ENCODE data around the gene TBC1D2.

- TF ChIP-seq USF2 (CRISPR knock-in tag; IDR thresholded peaks at IDR 0.05) (no peak), JUN (CRISPR knock-in tag; IDR thresholded peaks at IDR 0.05) (no peak), ZBTB21 (CRISPR knock-in tag; IDR thresholded peaks at IDR 0.05; ENCODE audit: borderline replicate concordance) (no peak), CTCF (IDR thresholded peaks at IDR 0.05) (no peak), AR (CRISPR knock-in tag; IDR thresholded peaks at IDR 0.05) (no peak), NFE2L1 (CRISPR knock-in tag; IDR thresholded peaks at IDR 0.05) (no peak), ATF2 (CRISPR knock-in tag; IDR thresholded peaks at IDR 0.05; ENCODE audit: borderline replicate concordance, low read depth) (no peak), TP53 (CRISPR knock-in tag; IDR thresholded peaks at IDR 0.05) (no peak), ZNF671 (CRISPR knock-in tag; IDR thresholded peaks at IDR 0.05) (no peak), FOXP1 (CRISPR knock-in tag; IDR thresholded peaks at IDR 0.05; ENCODE audit: borderline replicate concordance) (no peak)
- TF ChIP-seq, protein P1, sequence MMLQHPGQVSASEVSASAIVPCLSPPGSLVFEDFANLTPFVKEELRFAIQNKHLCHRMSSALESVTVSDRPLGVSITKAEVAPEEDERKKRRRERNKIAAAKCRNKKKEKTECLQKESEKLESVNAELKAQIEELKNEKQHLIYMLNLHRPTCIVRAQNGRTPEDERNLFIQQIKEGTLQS (CRISPR knock-in tag; conservative IDR thresholded peaks at IDR 0.05) = no peak
Measured at GRCh38 chr9:98242426-98242825, 13.0 kb downstream of the TBC1D2 start.

All from WTC11 (cell line).